HUES64 (cell line): ENCODE results near the gene SLC35D2.

ENCODE experiments used
- H3K27ac ChIP-seq: 2 replicates; pipeline ENCODE4 v1.7.0; 2013; ENCODE audit warnings: low read depth, low read length, inconsistent platforms
- H3K27me3 ChIP-seq: 2 replicates; pipeline ENCODE4 v1.6.1; 2013; ENCODE audit warnings: mild to moderate bottlenecking, low read length; ENCODE audit not compliant: insufficient read depth
- H3K36me3 ChIP-seq: 2 replicates; pipeline ENCODE4 v1.6.1; 2013; ENCODE audit warnings: mild to moderate bottlenecking, low read length; ENCODE audit not compliant: insufficient read depth
- H3K4me1 ChIP-seq: 2 replicates; pipeline ENCODE4 v1.6.1; 2013; ENCODE audit warnings: mild to moderate bottlenecking, low read length, moderate library complexity; ENCODE audit not compliant: insufficient read depth
- H3K4me3 ChIP-seq: 2 replicates; pipeline ENCODE4 v1.5.1; 2013; ENCODE audit warnings: mild to moderate bottlenecking, low read length, moderate library complexity
- H3K9ac ChIP-seq: 2 replicates; pipeline ENCODE4 v1.6.1; 2013; ENCODE audit warnings: mild to moderate bottlenecking, low read depth, low read length
- H3K9me3 ChIP-seq: 2 replicates; pipeline ENCODE4 v1.6.1; 2013; ENCODE audit warnings: low read depth, low read length; ENCODE audit not compliant: insufficient read depth
- WGBS: fragments of 150-250, 120-280 bp; methylation state at CpG from one replicate; pipeline ENCODE4 v1.1.7; 2013; ENCODE audit warnings: missing lambda C conversion rate; 5-methylcytosine and 5-hydroxymethylcytosine counted together

The SLC35D2 gene

GRCh38 chr9:96345551-96345950, 38.0 kb downstream of the SLC35D2 start:
- Histone ChIP-seq H3K4me3 (no peak overlapping the region), H3K9ac (no peak overlapping the region), H3K27ac (0 out of 2 replicates have a peak overlapping the region, but pooled peaks have one; percentile 24)

GRCh38 chr9:96344458-96345180, 38.9 kb downstream of the SLC35D2 start:
- Histone ChIP-seq H3K27me3 (no peaks in the 10 kb centered on the region), H3K9ac (peak overlapping the region; percentile 63), H3K27ac (peak overlapping the region; percentile 89), H3K4me1 (peaks cover 45% of the 10 kb centered on the region), H3K4me3 (no peak overlapping the region; the same call in 1 of the 2 replicates), H3K36me3 (0 out of 2 replicates have a peak, but pooled peaks cover 7% of the 10 kb centered on the region), H3K9me3 (no peaks in the 10 kb centered on the region)
- no CpG with 5 or more reads among the region's 6 CpGs for WGBS

More at GRCh38 chr9:96345551-96345950, 38.0 kb downstream of the SLC35D2 start:
- Histone ChIP-seq H3K36me3 (0 out of 2 replicates have a peak, but pooled peaks cover 7% of the 10 kb centered on the region), H3K9me3 (no peaks in the 10 kb centered on the region), H3K4me1 (peaks cover 39% of the 10 kb centered on the region), H3K27me3 (no peaks in the 10 kb centered on the region)
- WGBS, result 87% methylated on average over 9 of the region's 9 CpGs

GRCh38 chr9:96343515-96344360, 39.8 kb downstream of the SLC35D2 start:
- 65% methylated on average over 4 of the region's 5 CpGs for WGBS
- Histone ChIP-seq H3K36me3 (0 out of 2 replicates have a peak, but pooled peaks cover 7% of the 10 kb centered on the region), H3K9ac (peak overlapping the region; percentile 63), H3K9me3 (no peaks in the 10 kb centered on the region), H3K4me3 (no peak overlapping the region), H3K27ac (peak overlapping the region; percentile 89), H3K27me3 (no peaks in the 10 kb centered on the region), H3K4me1 (peaks cover 45% of the 10 kb centered on the region)

GRCh38 chr9:96342571-96343245, 40.8 kb downstream of the SLC35D2 start:
- no peaks in the 10 kb centered on the region for H3K9me3 ChIP-seq
- H3K9ac ChIP-seq, result no peak overlapping the region; the same call in 1 of the 2 replicates
- peaks cover 45% of the 10 kb centered on the region for H3K4me1 ChIP-seq
- peak overlapping the region; percentile 89; the same call in 1 of the 2 replicates for H3K27ac ChIP-seq
- no peaks in the 10 kb centered on the region for H3K36me3 ChIP-seq
- 92% methylated on average over 20 of the region's 20 CpGs for WGBS
- no peaks in the 10 kb centered on the region for H3K27me3 ChIP-seq
- H3K4me3 ChIP-seq, result no peak overlapping the region

GRCh38 chr9:96340707-96341106, 42.8 kb downstream of the SLC35D2 start:
- H3K27ac ChIP-seq, result no peak overlapping the region
- H3K9ac ChIP-seq, result no peak overlapping the region
- H3K4me1 ChIP-seq, result peaks cover 37% of the 10 kb centered on the region
- H3K4me3 ChIP-seq, result no peak overlapping the region
- WGBS, result 98% methylated on average over 3 of the region's 3 CpGs
- H3K36me3 ChIP-seq, result no peaks in the 10 kb centered on the region
- no peaks in the 10 kb centered on the region for H3K27me3 ChIP-seq
- no peaks in the 10 kb centered on the region for H3K9me3 ChIP-seq

- H3K27me3 ChIP-seq, result no peaks in the 10 kb centered on the region
- no peak overlapping the region for H3K9ac ChIP-seq
- WGBS, result 100% methylated on average over 2 of the region's 3 CpGs
- H3K9me3 ChIP-seq, result no peaks in the 10 kb centered on the region
- H3K36me3 ChIP-seq, result no peaks in the 10 kb centered on the region
- H3K4me1 ChIP-seq, result peaks cover 14% of the 10 kb centered on the region
- H3K27ac ChIP-seq, result no peak overlapping the region
- no peak overlapping the region for H3K4me3 ChIP-seq
Observed at GRCh38 chr9:96338299-96338698, 45.2 kb downstream of the SLC35D2 start.

GRCh38 chr9:96333958-96334357, 49.6 kb downstream of the SLC35D2 start:
- Histone ChIP-seq H3K27me3 (no peaks in the 10 kb centered on the region), H3K27ac (no peak overlapping the region), H3K9me3 (no peaks in the 10 kb centered on the region), H3K36me3 (no peaks in the 10 kb centered on the region), H3K4me3 (no peak overlapping the region), H3K4me1 (peaks cover 9% of the 10 kb centered on the region; the same call in 1 of the 2 replicates), H3K9ac (no peak overlapping the region)
- WGBS, result 82% methylated on average over 1 of the region's 1 CpG

- Histone ChIP-seq H3K4me3 (no peak overlapping the region), H3K27ac (peak overlapping the region; percentile 56; the same call in 1 of the 2 replicates), H3K4me1 (peaks cover 9% of the 10 kb centered on the region; the same call in 1 of the 2 replicates), H3K9ac (no peak overlapping the region), H3K27me3 (no peaks in the 10 kb centered on the region), H3K36me3 (no peaks in the 10 kb centered on the region), H3K9me3 (no peaks in the 10 kb centered on the region)
- WGBS, result 76% methylated on average over 8 of the region's 9 CpGs
Observed at GRCh38 chr9:96331236-96331947, 52.1 kb downstream of the SLC35D2 start.

GRCh38 chr9:96327694-96328352, 55.7 kb downstream of the SLC35D2 start:
- peaks cover 9% of the 10 kb centered on the region; the same call in 1 of the 2 replicates for H3K4me1 ChIP-seq
- no peaks in the 10 kb centered on the region for H3K27me3 ChIP-seq
- H3K27ac ChIP-seq, result no peak overlapping the region
- H3K9ac ChIP-seq, result no peak overlapping the region
- no peaks in the 10 kb centered on the region for H3K9me3 ChIP-seq
- WGBS, result 82% methylated on average over 1 of the region's 1 CpG
- H3K36me3 ChIP-seq, result no peaks in the 10 kb centered on the region
- no peak overlapping the region for H3K4me3 ChIP-seq

GRCh38 chr9:96323169-96323568, 60.3 kb downstream of the SLC35D2 start:
- H3K27me3 ChIP-seq, result no peaks in the 10 kb centered on the region
- H3K9ac ChIP-seq, result no peak overlapping the region
- 0 out of 2 replicates have a peak, but pooled peaks cover 2% of the 10 kb centered on the region for H3K36me3 ChIP-seq
- H3K4me1 ChIP-seq, result peaks cover 12% of the 10 kb centered on the region
- H3K4me3 ChIP-seq, result no peak overlapping the region
- no peaks in the 10 kb centered on the region for H3K9me3 ChIP-seq
- H3K27ac ChIP-seq, result no peak overlapping the region
